ENCODE results near the gene ARHGEF17. TPM values are rescaled to one million over a fixed set of nuclear protein-coding genes. Genes with fewer than 3 reads are reported as not detected.

ARHGEF17 gene
- total and polyA plus RNA-seq, 2 of the 13 experiments (the other 11 are each of a cell fraction or from before 2014, with no cell fraction given): 10.7 to 28.8 TPM

DNA sequence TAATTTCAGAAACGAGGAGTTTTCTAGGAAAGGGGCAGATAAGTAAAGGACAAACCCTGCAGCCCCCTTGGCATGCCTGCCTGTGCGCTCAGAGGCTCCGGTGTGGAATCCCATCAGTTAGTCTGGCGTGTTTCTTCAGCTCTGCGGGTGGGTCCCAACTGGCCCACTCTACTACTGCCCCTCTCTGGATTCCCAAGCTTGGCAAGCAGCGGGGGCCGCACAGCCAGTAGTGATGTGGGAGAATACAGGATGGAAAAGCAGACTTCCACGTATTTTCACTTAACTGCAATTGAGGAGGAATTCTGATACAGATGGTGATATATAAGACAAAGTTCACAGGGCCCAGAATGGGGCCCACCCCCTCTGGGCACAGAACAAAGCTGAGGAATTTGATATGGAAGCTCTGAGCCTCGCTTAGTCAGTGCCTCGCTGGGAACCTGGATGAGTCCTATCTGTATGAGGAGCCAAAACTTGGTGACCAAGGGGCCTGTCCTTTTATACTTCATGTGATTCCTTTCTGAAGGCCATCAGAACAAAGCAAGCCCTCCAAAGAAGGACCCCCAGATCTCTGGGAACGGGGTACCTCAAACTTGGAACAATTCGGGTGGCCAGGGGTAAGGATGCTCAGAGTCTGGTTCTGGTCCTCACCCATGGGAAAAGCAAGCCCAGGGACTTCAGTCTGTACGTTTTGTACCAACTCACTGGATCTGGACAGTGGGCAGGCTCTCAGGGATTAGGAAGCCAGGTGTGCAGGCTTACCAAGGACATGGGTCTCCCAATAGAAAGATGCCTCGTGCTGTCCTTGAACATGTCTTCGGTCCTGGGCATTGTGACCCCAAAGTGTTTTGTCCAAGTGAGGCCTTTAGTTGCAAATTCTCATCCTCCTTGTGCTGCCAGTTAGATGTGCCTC lies 94.1 kb downstream of the ARHGEF17 start:
- Histone ChIP-seq H3K27ac (ENCODE audit: extremely low read length, insufficient read depth, low read length) (no peak overlapping the region), H3K9me3 (ENCODE audit: low read length) (no peaks in the 10 kb centered on the region), H3K9ac (ENCODE audit: insufficient read depth, low read depth, low read length) (no peak overlapping the region), H3K79me2 (ENCODE audit: insufficient read depth, low read length) (no peaks in the 10 kb centered on the region), H3K4me3 (replicated peaks in 1 of 3; ENCODE audit: insufficient read depth in 1 of 3, low read depth in 2 of 3, low read length in 3 of 3) (no peak overlapping the region), H3K27me3 (ENCODE audit: control insufficient read depth in 1 of 2, insufficient read depth in 2 of 2, low read length in 2 of 2) (no peaks in the 10 kb centered on the region), H4K20me1 (ENCODE audit: insufficient read depth, low read length) (no peaks in the 10 kb centered on the region), H3K4me1 (ENCODE audit: insufficient read depth, low read length) (peaks cover 8% of the 10 kb centered on the region), H3K4me2 (ENCODE audit: low read depth, low read length) (no peak overlapping the region), H2AFZ (ENCODE audit: low read length) (no peak overlapping the region), H3K36me3 (replicated peaks in 1 of 2; ENCODE audit: control insufficient read depth in 1 of 2, insufficient read depth in 2 of 2, low read length in 2 of 2) (peaks cover 3 to 8% of the 10 kb centered on the region in 2 experiments; a peak in 3 of 5 replicates)
- ChIA-PET CTCF (ENCODE audit: low intra/inter-chr PET ratio, low total read pairs) (no interaction called here), POLR2A (no interaction called here)
- no peak for TF ChIP-seq ZFP90 (CRISPR knock-in tag; IDR thresholded peaks at IDR 0.05; ENCODE audit: borderline replicate concordance)
- TF ChIP-seq NFYC (CRISPR knock-in tag; IDR thresholded peaks at IDR 0.05): no peak
- TF ChIP-seq EED (CRISPR knock-in tag; IDR thresholded peaks at IDR 0.05): no peak
- TF ChIP-seq ZBTB38 (CRISPR knock-in tag; IDR thresholded peaks at IDR 0.05): no peak
- TF ChIP-seq TP53 (CRISPR knock-in tag; conservative IDR thresholded peaks at IDR 0.05): no peak
- no peak for TF ChIP-seq MIER3 (CRISPR knock-in tag; IDR thresholded peaks at IDR 0.05; ENCODE audit: borderline replicate concordance)
- no peak for TF ChIP-seq ELF4 (CRISPR knock-in tag; IDR thresholded peaks at IDR 0.05; ENCODE audit: borderline replicate concordance)
- no peak for TF ChIP-seq ZNF407 (CRISPR knock-in tag; IDR thresholded peaks at IDR 0.05; ENCODE audit: not compliant biosample characterization)
- no peak for TF ChIP-seq MED8 (CRISPR knock-in tag; IDR thresholded peaks at IDR 0.05; ENCODE audit: insufficient replicate concordance)
- no peak for TF ChIP-seq ZNF713 (CRISPR knock-in tag; IDR thresholded peaks at IDR 0.05)
- no peak for TF ChIP-seq GTF2F1 (IDR thresholded peaks at IDR 0.05; ENCODE audit: low read length)
- no peak for TF ChIP-seq ZFP41 (CRISPR knock-in tag; IDR thresholded peaks at IDR 0.05; ENCODE audit: borderline replicate concordance)
- BruUV-seq (replicated peaks): no TSS peak
- in situ Hi-C loops (cut with HindIII; ENCODE audit: extremely low pct_ligation_motif_present, low pct_unique_long_range_greater_than_20kb) (loop anchor here (5.0 to 10.0 kb wide), 2 partner anchors 223 to 260 kb away; no protein-coding TSS in a partner anchor), intact Hi-C loops (cut with micrococcal nuclease; ENCODE audit: unreplicated experiment) (loop anchor here (2.0 to 10.0 kb wide), 3 partner anchors 223 to 530 kb away; no protein-coding TSS in a partner anchor)
- FAIRE-seq: no peak
- no peak for DNase-seq (ENCODE audit: low spot score)
- no peak for ATAC-seq
- WGBS (ENCODE audit: low lambda C conversion rate): 90% methylated on average over 10 of the region's 15 CpGs

Measured in HepG2 (cell line).